Lower lobe of right lung (tissue), 2 donors: Measurements from ENCODE around the gene RAI14. TPM values are rescaled to one million over a fixed set of nuclear protein-coding genes. Genes with fewer than 3 reads are reported as not detected.
A peak's percentile ranks its signal among the peaks of the same experiment; 100 is the strongest.

ENCODE experiments used
- ATAC-seq, 2 donors: fragments of 200-7000 bp; cut with Tn5 transposase; one replicate each; pipeline ENCODE4 v1.9.1; 2020 to 2022; ENCODE audit warnings: mild to moderate bottlenecking in 2 of 2, moderate library complexity in 2 of 2
- DNase-seq: peaks from one replicate; pipeline ENCODE4 v3.0.0-alpha.2; 2020
- H3K27ac ChIP-seq: fragments of 200-600 bp; one replicate; pipeline ENCODE4 v1.8.0; 2022
- H3K27me3 ChIP-seq: fragments of 200-600 bp; one replicate; pipeline ENCODE4 v1.8.0; 2022; ENCODE audit warnings: low read depth
- H3K36me3 ChIP-seq: fragments of 200-600 bp; one replicate; pipeline ENCODE4 v1.8.0; 2022; ENCODE audit warnings: mild to moderate bottlenecking
- H3K4me1 ChIP-seq: fragments of 200-600 bp; one replicate; pipeline ENCODE4 v1.8.0; 2022
- H3K4me3 ChIP-seq: fragments of 200-600 bp; one replicate; pipeline ENCODE4 v1.8.0; 2022; ENCODE audit warnings: mild to moderate bottlenecking
- H3K9me3 ChIP-seq: fragments of 200-600 bp; one replicate; pipeline ENCODE4 v1.8.0; 2022
- CTCF ChIP-seq: fragments of 200-600 bp; IDR thresholded peaks from one replicate; pipeline ENCODE4 v1.8.0; 2022; ENCODE audit warnings: antibody characterized with exemption, mild to moderate bottlenecking
- intact Hi-C: fragments of 100-400 bp; cut with DNase I; formaldehyde crosslinking; loops from one replicate; pipeline ENCODE4 v1.11.0; 2022
- total RNA-seq: library from RNA; stranded (reverse); fragmentation: NEBNext Ultra II Directional; extraction: Animal tissue kit (Norgen Biotek cat#: 25700); gene quantifications from one replicate; pipeline ENCODE4 v1.2.1, GENCODE V29; 2021
- donor health status: DM: no; HTN: yes; CAD: no; lungs with severe emphysema.

The RAI14 gene
- total RNA-seq, 1 donor from 2014 or later, result 66.8 TPM

DNA sequence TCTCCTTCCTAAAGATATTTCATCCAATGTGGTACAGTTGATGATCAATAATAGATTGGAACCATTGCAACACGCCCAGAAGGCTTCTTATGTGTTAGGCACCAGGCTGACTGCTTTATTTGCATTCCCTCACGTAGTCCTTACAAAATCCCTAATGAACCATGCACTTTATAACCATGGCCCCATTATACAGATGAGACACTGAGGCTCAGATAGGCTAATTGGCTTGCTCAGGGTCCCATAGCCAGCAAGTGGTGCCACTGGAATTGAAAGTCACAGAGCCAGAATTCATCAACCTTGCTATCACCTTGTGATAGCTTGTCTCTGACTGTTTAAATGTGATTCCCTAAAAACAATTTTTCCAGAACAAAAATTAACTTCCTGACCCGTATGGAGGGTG lies 27.8 kb upstream of the RAI14 start:
- intact Hi-C loops, result no loop called here
- no peak overlapping the region for H3K27ac ChIP-seq

DNA sequence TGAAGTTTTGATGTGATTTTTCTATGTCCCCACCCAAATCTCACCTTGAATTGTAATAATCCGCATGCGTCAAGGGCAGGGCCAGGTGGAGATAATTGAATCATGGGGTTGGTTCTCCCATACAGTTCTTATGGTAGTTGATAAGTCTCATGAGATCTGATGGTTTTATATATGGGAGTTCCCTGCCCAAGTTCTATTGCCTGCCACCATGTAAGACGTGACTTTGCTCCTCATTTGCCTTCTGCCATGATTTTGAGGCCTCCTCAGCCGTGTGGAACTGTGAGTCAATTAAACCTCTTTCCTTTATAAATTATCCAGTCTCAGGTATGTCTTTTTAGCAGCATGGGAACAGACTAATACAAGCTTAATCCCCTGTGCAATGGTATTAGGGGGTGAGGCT lies 25.5 kb upstream of the RAI14 start:
- ATAC-seq, result no peak
- Histone ChIP-seq H3K36me3 (no peaks in the 10 kb centered on the region), H3K4me1 (no peaks in the 10 kb centered on the region), H3K27ac (no peak overlapping the region), H3K27me3 (no peaks in the 10 kb centered on the region), H3K4me3 (no peak overlapping the region), H3K9me3 (no peaks in the 10 kb centered on the region)
- DNase-seq, result no peak
- intact Hi-C loops, result no loop called here
- no peak for TF ChIP-seq CTCF

More for the DNA sequence above, 27.8 kb upstream of the RAI14 start:
- Histone ChIP-seq H3K4me1 (no peaks in the 10 kb centered on the region), H3K36me3 (no peaks in the 10 kb centered on the region), H3K4me3 (no peak overlapping the region), H3K9me3 (no peaks in the 10 kb centered on the region), H3K27me3 (no peaks in the 10 kb centered on the region)
- ATAC-seq (no peak), DNase-seq (no peak)
- no peak for TF ChIP-seq CTCF

DNA sequence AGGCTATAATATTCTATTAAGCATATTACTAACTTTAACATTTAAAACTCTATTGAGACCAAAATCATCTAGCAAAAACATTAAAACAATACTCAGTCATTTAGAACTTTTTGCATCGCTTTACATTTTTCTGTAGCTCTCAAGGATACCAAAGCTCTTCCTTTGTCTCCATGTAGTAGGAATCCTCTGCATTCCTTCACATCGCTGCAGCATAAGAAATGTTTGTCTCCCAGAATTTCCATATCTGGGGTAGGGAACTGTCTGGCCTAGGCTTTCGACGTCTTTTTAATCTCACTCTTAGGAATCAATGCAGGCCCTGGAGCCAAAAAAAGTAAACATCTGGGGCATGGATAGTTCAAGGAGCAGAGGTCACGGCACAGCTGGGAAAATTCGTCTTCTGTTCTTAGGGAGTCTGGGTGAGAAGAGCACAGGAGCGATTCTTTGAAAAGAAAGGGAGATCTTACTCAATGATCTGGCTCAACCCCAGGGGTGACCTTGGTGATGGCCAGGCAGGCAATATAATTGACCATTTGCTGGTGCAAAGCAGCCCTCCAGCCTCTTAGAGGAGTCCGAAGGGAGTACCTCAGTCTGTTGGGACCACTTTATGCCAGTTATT lies 23.2 kb upstream of the RAI14 start:
- no peak overlapping the region for H3K4me3 ChIP-seq
- no peak for TF ChIP-seq CTCF
- H3K36me3 ChIP-seq, result no peaks in the 10 kb centered on the region
- ATAC-seq, result no peak
- DNase-seq, result no peak
- no peaks in the 10 kb centered on the region for H3K27me3 ChIP-seq
- intact Hi-C loops, result no loop called here
- no peak overlapping the region for H3K27ac ChIP-seq
- H3K9me3 ChIP-seq, result no peaks in the 10 kb centered on the region
- no peaks in the 10 kb centered on the region for H3K4me1 ChIP-seq

DNA sequence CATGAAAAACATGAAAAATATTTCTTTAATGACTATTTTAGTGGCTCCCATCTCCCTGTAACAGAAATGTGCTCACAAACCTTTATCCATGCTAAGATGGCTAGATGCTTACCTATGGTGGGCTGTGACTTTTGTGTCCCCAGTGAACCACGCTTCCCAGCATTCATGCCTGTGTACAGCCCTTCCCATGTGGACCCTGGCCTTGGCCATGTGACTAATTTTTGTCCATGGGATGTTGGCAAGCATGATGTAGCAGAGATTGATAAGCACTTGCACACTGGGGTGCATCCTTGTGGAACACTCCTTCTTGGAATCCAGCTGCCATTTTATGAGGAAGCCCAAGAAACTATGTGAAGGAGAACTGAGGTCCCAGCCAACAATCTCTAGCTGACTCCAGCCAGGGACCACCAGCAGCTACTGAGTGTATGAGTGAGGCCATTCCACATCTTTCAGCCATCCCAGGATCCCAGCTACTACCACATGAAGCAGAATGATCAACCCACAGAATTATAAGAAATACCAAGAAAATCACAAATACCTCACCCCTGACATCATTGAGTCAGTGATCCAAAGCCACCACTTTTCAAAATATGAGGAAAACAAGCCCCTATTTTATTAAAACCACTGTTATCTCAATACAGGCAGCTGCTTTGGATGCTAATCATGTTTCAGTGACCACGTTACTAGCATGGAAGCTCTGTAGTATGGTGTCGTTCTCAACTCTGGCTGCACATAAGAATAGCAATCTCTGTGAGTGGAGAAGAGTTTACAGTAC lies 16.1 kb upstream of the RAI14 start:
- H3K4me3 ChIP-seq, result no peak overlapping the region
- TF ChIP-seq CTCF, result no peak

DNA sequence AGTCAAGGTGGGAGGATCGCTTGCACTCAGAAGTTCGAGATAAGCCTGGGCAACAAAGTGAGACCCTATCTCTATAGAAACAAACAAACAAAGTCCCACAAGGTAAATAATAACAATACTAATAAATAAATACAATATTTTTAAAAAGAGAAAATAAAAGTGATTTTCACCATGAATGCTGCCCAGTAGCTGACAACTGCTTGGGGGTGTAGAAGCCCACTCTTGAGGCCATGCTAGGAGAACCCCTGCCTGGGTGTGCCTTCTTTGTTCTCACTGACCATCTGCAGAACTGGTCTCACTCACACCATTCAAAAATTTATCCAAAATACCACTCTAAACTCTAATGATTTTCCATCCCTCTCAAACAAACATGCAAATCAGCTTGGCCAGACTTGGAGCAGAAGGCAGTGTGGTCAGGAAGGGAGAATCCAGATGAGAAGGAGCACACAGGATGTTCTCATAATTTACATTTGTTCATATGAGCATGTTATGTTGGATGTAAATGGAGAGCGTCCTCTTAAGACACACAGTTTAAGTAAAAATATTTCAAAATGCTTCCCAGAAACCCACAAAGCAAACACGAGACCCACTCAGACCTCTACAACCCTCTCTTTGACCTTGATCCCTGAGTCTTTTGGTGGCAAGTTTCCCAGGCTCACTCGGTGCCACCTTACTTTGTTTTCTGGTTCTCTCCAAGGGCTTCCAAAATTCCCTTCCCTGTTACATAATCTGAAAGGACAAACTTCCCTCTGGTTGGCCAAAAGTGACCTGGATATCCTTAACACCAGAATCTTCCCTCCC lies 7.9 kb upstream of the RAI14 start:
- intact Hi-C loops, result no loop called here
- no peak for DNase-seq
- H3K4me1 ChIP-seq, result no peaks in the 10 kb centered on the region
- H3K36me3 ChIP-seq, result no peaks in the 10 kb centered on the region
- no peak overlapping the region for H3K4me3 ChIP-seq
- H3K27me3 ChIP-seq, result no peaks in the 10 kb centered on the region
- no peak overlapping the region for H3K27ac ChIP-seq
- peak; percentile 47 to 77 for ATAC-seq
- TF ChIP-seq CTCF, result no peak
- H3K9me3 ChIP-seq, result no peaks in the 10 kb centered on the region

More for the DNA sequence above, 16.1 kb upstream of the RAI14 start:
- Histone ChIP-seq H3K9me3 (no peaks in the 10 kb centered on the region), H3K4me1 (no peaks in the 10 kb centered on the region), H3K36me3 (no peaks in the 10 kb centered on the region), H3K27ac (no peak overlapping the region), H3K27me3 (no peaks in the 10 kb centered on the region)
- ATAC-seq (no peak), DNase-seq (no peak)
- intact Hi-C loops, result no loop called here
